Keratinocyte (primary cell): ENCODE data around the gene PYGB. TPM values are rescaled to one million over a fixed set of nuclear protein-coding genes. Genes with fewer than 3 reads are reported as not detected.

Source experiments
- DNase-seq: peaks from one replicate; pipeline ENCODE4 v3.0.0-alpha.2; 2011; ENCODE audit warnings: low read depth, missing footprints, low spot score
- FAIRE-seq: peaks from 2 replicates; lab custom pipeline; 2011; peaks lifted over from hg19 to GRCh38; lab: Jason Lieb, UNC
- H2AFZ ChIP-seq: 2 replicates; pipeline ENCODE4 v1.6.0; 2012; ENCODE audit warnings: low read length, control low read depth, inconsistent platforms; ENCODE audit not compliant: control insufficient read depth
- H3K27ac ChIP-seq: 2 replicates; pipeline ENCODE4 v1.5.1; 2011; ENCODE audit warnings: low read length; ENCODE audit not compliant: control insufficient read depth, insufficient read depth
- H3K27me3 ChIP-seq: 3 replicates; pipeline ENCODE4 v1.6.0; 2011; ENCODE audit warnings: low read length; ENCODE audit not compliant: control insufficient read depth, insufficient read depth; ENCODE audit errors: extremely low read depth
- H3K36me3 ChIP-seq, 2 experiments: 2 replicates in 1 of 2; 3 replicates in 1 of 2; pipeline ENCODE4 v1.5.1; 2011; ENCODE audit warnings: low read length in 2 of 2, mild to moderate bottlenecking in 1 of 2; ENCODE audit not compliant: control insufficient read depth in 2 of 2, insufficient read depth in 2 of 2; ENCODE audit errors: extremely low read depth in 1 of 2
- H3K4me1 ChIP-seq: 3 replicates; pipeline ENCODE4 v1.5.1; 2011; ENCODE audit warnings: low read length; ENCODE audit not compliant: control insufficient read depth, insufficient read depth; ENCODE audit errors: extremely low read depth
- H3K4me2 ChIP-seq: 3 replicates; pipeline ENCODE4 v1.6.0; 2011; ENCODE audit warnings: low read depth, low read length; ENCODE audit not compliant: control insufficient read depth, insufficient read depth; ENCODE audit errors: extremely low read depth
- H3K4me3 ChIP-seq, 3 experiments: fragments of 200-600 bp in 1 of 3; sonication (generic) in 1 of 3; 2 replicates in 2 of 3; 3 replicates in 1 of 3; pipeline ENCODE4 v1.5.1; 2011 to 2016; ENCODE audit warnings: low read length in 3 of 3, mild to moderate bottlenecking in 3 of 3, control low read depth in 2 of 3, inconsistent platforms in 1 of 3, low read depth in 1 of 3, mixed read lengths in 1 of 3, mixed run types in 1 of 3, moderate library complexity in 1 of 3; ENCODE audit not compliant: control insufficient read depth in 2 of 3, insufficient read depth in 2 of 3; ENCODE audit errors: extremely low read depth in 1 of 3
- H3K79me2 ChIP-seq: 2 replicates; pipeline ENCODE4 v1.6.0; 2012; ENCODE audit warnings: low read length; ENCODE audit not compliant: control insufficient read depth, insufficient read depth
- H3K9ac ChIP-seq: 3 replicates; pipeline ENCODE4 v1.6.0; 2011; ENCODE audit warnings: low read length; ENCODE audit not compliant: control insufficient read depth, insufficient read depth; ENCODE audit errors: extremely low read depth
- H3K9me1 ChIP-seq: 3 replicates; pipeline ENCODE4 v1.6.0; 2011; ENCODE audit warnings: low read length; ENCODE audit not compliant: control insufficient read depth, insufficient read depth; ENCODE audit errors: extremely low read depth
- H3K9me3 ChIP-seq: 2 replicates; pipeline ENCODE4 v1.5.1; 2012; ENCODE audit warnings: low read depth, low read length; ENCODE audit not compliant: control insufficient read depth
- H4K20me1 ChIP-seq: 3 replicates; pipeline ENCODE4 v1.6.0; 2011; ENCODE audit warnings: low read length; ENCODE audit not compliant: control insufficient read depth, insufficient read depth; ENCODE audit errors: extremely low read depth
- EZH2 ChIP-seq: IDR thresholded peaks from one replicate; pipeline ENCODE4 v1.6.1; 2012; ENCODE audit warnings: inconsistent platforms, mild to moderate bottlenecking, low read length, moderate library complexity
- dilution Hi-C: fragments of 300-500 bp; cut with MboI; formaldehyde crosslinking; loops from one replicate; pipeline ENCODE4 v1.7.0; 2020; ENCODE audit warnings: low sequenced_read_pairs; ENCODE audit not compliant: extremely low pct_ligation_motif_present
- polyA plus RNA-seq, 5 experiments: library from polyadenylated mRNA; depleted of rRNA in 3 of 5; stranded (reverse) in 3 of 5; stranded (forward) in 1 of 5; unstranded in 1 of 5; fragments of >200 nt; gene quantifications; 1 replicate in 1 of 5; 2 replicates in 3 of 5; 3 replicates in 1 of 5; pipeline versions ENCODE4 v1.2.1 to v1.2.3, GENCODE V29; 2011 to 2012; ENCODE audit warnings: missing spikeins in 2 of 5, low read depth in 1 of 5, low replicate concordance in 1 of 5
- TF ChIP-seq, protein P1 (sequence below), 3 experiments: IDR thresholded peaks in 1 of 3; conservative IDR thresholded peaks in 1 of 3; optimal IDR thresholded peaks in 1 of 3; 2 replicates in 2 of 3; 3 replicates in 1 of 3; pipeline versions ENCODE3 to v1.5.1; 2011; ENCODE audit warnings: low read length in 3 of 3, mild to moderate bottlenecking in 3 of 3, moderate library complexity in 2 of 3, control low read depth in 1 of 3, inconsistent platforms in 1 of 3; ENCODE audit not compliant: insufficient read depth in 2 of 3; ENCODE audit errors: extremely low read depth in 1 of 3

Gene PYGB
- polyA plus RNA-seq, 1 donor (not counting 4 experiments of a cell fraction or from before 2014, with no cell fraction given): 78.3 TPM

DNA sequence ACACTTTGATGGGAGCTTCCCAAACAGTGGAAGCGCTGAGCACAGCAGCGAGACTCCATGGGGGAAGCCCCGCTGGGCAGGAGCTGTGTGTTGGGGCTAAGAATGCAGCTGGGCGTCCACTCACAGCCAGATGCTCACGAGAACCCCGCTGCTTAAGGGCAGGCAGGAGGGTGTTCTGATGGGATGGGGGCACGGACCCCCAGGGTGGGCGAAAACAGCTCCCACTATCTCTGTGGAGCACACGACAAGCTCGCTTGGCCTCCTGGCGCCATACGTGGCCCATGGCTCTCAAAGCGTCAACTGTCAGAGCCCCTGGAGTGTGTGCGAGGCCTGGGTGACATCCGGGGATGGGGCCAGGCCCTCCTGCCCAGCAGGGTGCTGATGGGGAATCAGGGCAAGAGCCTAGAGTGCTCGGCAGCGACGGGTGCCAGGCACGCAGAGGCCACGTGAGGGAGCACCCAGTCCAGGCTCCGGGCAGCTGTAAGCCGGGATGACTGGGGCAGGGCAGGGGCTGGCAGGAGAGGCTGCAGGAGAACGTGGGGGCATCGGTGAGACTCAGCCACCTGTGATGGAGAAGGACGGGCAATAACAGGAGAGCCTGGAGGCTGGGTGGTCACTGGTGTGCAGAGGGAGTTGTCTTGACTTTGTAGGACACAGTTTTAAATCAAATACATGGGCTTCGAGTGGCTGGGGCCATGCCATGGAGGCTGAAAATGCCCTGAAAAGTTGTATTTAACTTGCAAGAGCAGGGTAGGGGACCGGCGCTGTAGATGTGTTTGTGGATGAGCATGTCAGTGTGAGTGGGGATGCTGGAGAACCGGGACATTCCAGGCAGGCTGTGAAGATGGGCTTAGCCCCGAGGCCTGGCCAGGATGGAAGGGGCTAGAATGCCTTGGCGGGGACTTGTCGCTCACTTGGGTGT is 27.3 kb downstream of the PYGB start:
- no peak overlapping the region for H3K4me2 ChIP-seq
- no peak overlapping the region for H2AFZ ChIP-seq
- no peaks in the 10 kb centered on the region for H3K27me3 ChIP-seq
- H3K4me3 ChIP-seq: no peak overlapping the region
- peaks cover 75 to 77% of the 10 kb centered on the region in 2 experiments for H3K36me3 ChIP-seq
- H3K9me1 ChIP-seq: no peaks in the 10 kb centered on the region
- peaks cover 10% of the 10 kb centered on the region for H3K79me2 ChIP-seq
- dilution Hi-C loops: no loop called here
- TF ChIP-seq, protein P1, sequence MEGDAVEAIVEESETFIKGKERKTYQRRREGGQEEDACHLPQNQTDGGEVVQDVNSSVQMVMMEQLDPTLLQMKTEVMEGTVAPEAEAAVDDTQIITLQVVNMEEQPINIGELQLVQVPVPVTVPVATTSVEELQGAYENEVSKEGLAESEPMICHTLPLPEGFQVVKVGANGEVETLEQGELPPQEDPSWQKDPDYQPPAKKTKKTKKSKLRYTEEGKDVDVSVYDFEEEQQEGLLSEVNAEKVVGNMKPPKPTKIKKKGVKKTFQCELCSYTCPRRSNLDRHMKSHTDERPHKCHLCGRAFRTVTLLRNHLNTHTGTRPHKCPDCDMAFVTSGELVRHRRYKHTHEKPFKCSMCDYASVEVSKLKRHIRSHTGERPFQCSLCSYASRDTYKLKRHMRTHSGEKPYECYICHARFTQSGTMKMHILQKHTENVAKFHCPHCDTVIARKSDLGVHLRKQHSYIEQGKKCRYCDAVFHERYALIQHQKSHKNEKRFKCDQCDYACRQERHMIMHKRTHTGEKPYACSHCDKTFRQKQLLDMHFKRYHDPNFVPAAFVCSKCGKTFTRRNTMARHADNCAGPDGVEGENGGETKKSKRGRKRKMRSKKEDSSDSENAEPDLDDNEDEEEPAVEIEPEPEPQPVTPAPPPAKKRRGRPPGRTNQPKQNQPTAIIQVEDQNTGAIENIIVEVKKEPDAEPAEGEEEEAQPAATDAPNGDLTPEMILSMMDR (optimal IDR thresholded peaks at IDR 0.05 in 1 of 3, IDR thresholded peaks at IDR 0.05 in 1 of 3, conservative IDR thresholded peaks at IDR 0.05 in 1 of 3; ENCODE audit: extremely low read depth in 1 of 3, insufficient read depth in 2 of 3, low read length in 3 of 3): no peak
- no peak for TF ChIP-seq EZH2
- no peak overlapping the region for H3K9ac ChIP-seq
- no peaks in the 10 kb centered on the region for H3K9me3 ChIP-seq
- peaks cover 5% of the 10 kb centered on the region for H4K20me1 ChIP-seq
- no peak overlapping the region for H3K27ac ChIP-seq
- no peak for DNase-seq
- no peaks in the 10 kb centered on the region for H3K4me1 ChIP-seq
- FAIRE-seq: no peak

DNA sequence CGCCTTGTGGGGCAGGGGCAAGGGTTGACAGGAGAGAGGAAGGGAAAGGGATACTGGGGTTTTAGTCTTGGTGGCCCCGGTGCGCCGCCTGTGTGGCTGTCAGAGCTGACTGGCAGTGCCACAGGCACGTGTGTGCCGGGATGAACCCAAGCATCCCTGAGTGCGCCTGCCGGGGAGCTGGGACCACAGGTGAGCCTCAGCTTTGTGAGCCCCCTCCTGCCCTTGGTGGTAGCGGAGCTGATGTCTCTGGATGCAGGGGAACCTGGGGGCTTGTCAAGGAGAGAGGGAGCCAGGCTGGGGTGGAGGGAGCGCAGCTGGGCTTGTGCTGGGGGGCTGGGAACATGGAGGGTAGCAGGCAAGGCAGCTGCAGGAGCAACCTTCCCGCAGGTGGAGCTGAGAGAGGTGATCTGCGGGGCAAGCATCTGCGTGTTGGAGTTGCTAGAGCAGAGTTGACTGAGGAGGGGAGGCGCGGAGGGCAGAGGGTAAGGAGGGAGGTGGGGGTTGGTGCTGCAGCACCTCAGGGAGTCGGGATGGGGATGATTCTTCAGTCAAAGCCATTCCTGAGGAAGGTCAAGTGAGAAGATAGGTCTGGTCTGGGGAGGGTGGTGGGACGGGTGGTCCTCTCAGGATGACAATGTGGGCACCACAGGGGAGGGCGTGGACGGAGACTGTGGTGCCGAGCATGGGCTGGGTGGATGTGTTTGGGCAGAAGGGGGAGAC is 28.1 kb downstream of the PYGB start:
- TF ChIP-seq EZH2: no peak
- TF ChIP-seq, protein P1 (optimal IDR thresholded peaks at IDR 0.05 in 1 of 3, IDR thresholded peaks at IDR 0.05 in 1 of 3, conservative IDR thresholded peaks at IDR 0.05 in 1 of 3; ENCODE audit: extremely low read depth in 1 of 3, insufficient read depth in 2 of 3, low read length in 3 of 3): no peak
- no peak overlapping the region for H2AFZ ChIP-seq
- H3K4me1 ChIP-seq: no peaks in the 10 kb centered on the region
- no peak overlapping the region for H3K27ac ChIP-seq
- FAIRE-seq (no peak), DNase-seq (no peak)
- dilution Hi-C loops: no loop called here
- no peak overlapping the region for H3K4me3 ChIP-seq
- H3K27me3 ChIP-seq: no peaks in the 10 kb centered on the region
- no peak overlapping the region for H3K9ac ChIP-seq
- no peaks in the 10 kb centered on the region for H3K9me1 ChIP-seq
- H3K36me3 ChIP-seq: peaks cover 77 to 82% of the 10 kb centered on the region in 2 experiments
- H3K4me2 ChIP-seq: no peak overlapping the region
- peaks cover 5% of the 10 kb centered on the region for H4K20me1 ChIP-seq
- H3K9me3 ChIP-seq: no peaks in the 10 kb centered on the region
- peaks cover 10% of the 10 kb centered on the region for H3K79me2 ChIP-seq
